Measurements from ENCODE around the gene GRM7.

DNA sequence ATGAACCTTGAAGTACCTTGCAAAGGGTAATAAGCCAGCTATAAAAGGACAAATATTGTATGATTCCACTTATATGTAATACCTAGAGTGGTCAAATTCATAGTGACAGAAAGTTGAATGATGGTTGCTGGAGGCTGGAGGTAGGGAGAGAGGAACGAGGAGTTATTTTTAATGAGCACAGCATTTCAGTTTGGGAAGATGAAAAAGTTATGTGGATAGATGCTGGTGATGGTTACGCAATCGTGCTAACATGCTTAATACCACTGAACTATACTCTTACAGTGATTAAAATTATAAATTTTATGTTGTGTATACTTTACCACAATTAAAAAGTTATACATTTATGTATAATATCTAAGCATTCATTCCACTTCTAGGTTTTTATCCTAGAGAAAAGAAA is 168.6 kb downstream of the GRM7 start:
- no peak for TF ChIP-seq CTCF (IDR thresholded peaks at IDR 0.05)
- TF ChIP-seq POLR2A (IDR thresholded peaks at IDR 0.05) = no peak

Measured in adrenal gland (tissue), 5 donors.